B cell (primary cell): ENCODE measurements around the gene CCL7. TPM values are rescaled to one million over a fixed set of nuclear protein-coding genes. Genes with fewer than 3 reads are reported as not detected.

Source experiments
- ATAC-seq: fragments of 200-7000 bp; cut with Tn5 transposase; one replicate; pipeline ENCODE4 v1.10.0; 2021; ENCODE audit warnings: low read depth, mild to moderate bottlenecking, moderate number of reproducible peaks, moderate library complexity
- CTCF ChIA-PET: fragments of 350-600 bp; sonication (Branson Sonifier 250); formaldehyde crosslinking; loops from one replicate; lab custom pipeline; 2021; ENCODE audit warnings: antibody characterized with exemption, inconsistent platforms; lab: Charles Lee
- POLR2A ChIA-PET: fragments of 350-600 bp; sonication (Branson Sonifier 250); formaldehyde crosslinking; loops from one replicate; lab custom pipeline; 2021; ENCODE audit warnings: antibody characterized with exemption; lab: Charles Lee
- DNase-seq: peaks from one replicate; pipeline ENCODE4 v3.0.0; 2013
- H2AFZ ChIP-seq: 2 replicates; pipeline ENCODE4 v1.6.1; 2012; ENCODE audit warnings: mild to moderate bottlenecking, low read depth, low read length; ENCODE audit not compliant: insufficient read depth, poor library complexity, severe bottlenecking
- H3K27ac ChIP-seq, 2 donors: 1 replicate in 1 of 2; 2 replicates in 1 of 2; pipeline ENCODE4 v1.5.1; 2012 to 2013; ENCODE audit warnings: low read length in 2 of 2, mild to moderate bottlenecking in 2 of 2, moderate library complexity in 1 of 2
- H3K27me3 ChIP-seq, 4 experiments: fragments of 200-600 bp in 1 of 4; sonication (generic) in 1 of 4; replicated peaks in 1 of 4; 1 replicate in 2 of 4; 2 replicates in 2 of 4; pipeline versions ENCODE4 v1.6.1 to v1.7.0; 2013 to 2016; ENCODE audit warnings: low read length in 3 of 4, mild to moderate bottlenecking in 2 of 4, mixed read lengths in 1 of 4, moderate library complexity in 1 of 4; ENCODE audit not compliant: insufficient read depth in 4 of 4, control insufficient read depth in 3 of 4; ENCODE audit errors: control extremely low read depth in 1 of 4
- H3K36me3 ChIP-seq, 2 experiments: replicated peaks in 1 of 2; 1 replicate in 1 of 2; 2 replicates in 1 of 2; pipeline versions ENCODE4 v1.6.1 to v1.7.1; 2013; ENCODE audit warnings: low read length in 1 of 2; ENCODE audit not compliant: insufficient read depth in 2 of 2, control insufficient read depth in 1 of 2; ENCODE audit errors: control extremely low read depth in 1 of 2, extremely low read depth in 1 of 2
- H3K4me1 ChIP-seq, 2 donors: fragments of 200-600 bp in 1 of 2; sonication (generic) in 1 of 2; 1 replicate in 1 of 2; 2 replicates in 1 of 2; pipeline versions ENCODE4 v1.5.1 to v1.6.1; 2013 to 2017; ENCODE audit warnings: low read length in 2 of 2; ENCODE audit not compliant: control insufficient read depth in 2 of 2, insufficient read depth in 2 of 2
- H3K4me2 ChIP-seq: replicated peaks from 2 replicates; pipeline ENCODE3; 2012; ENCODE audit warnings: mild to moderate bottlenecking, low read depth, low read length; ENCODE audit not compliant: poor library complexity, severe bottlenecking
- H3K4me3 ChIP-seq, 5 experiments: fragments of 200-600 bp in 1 of 5; sonication (generic) in 1 of 5; 1 replicate in 3 of 5; 2 replicates in 2 of 5; pipeline versions ENCODE4 v1.5.1 to v1.7.0; 2011 to 2016; ENCODE audit warnings: low read length in 4 of 5, mild to moderate bottlenecking in 4 of 5, low read depth in 2 of 5, control low read depth in 1 of 5, moderate library complexity in 1 of 5; ENCODE audit not compliant: insufficient read depth in 1 of 5; ENCODE audit errors: control extremely low read depth in 1 of 5, extremely low read depth in 1 of 5
- H3K79me2 ChIP-seq: fragments of 200-600 bp; sonication (generic); one replicate; pipeline ENCODE4 v1.6.0; 2016; ENCODE audit warnings: low read length; ENCODE audit not compliant: control insufficient read depth, insufficient read depth
- H3K9ac ChIP-seq: fragments of 200-600 bp; sonication (generic); 2 replicates; pipeline ENCODE4 v1.6.1; 2017; ENCODE audit warnings: mild to moderate bottlenecking, low read length, moderate library complexity
- H3K9me3 ChIP-seq, 3 donors: one replicate each; pipeline versions ENCODE4 v1.6.1 to v1.7.1; 2013; ENCODE audit warnings: low read length in 2 of 3; ENCODE audit not compliant: control insufficient read depth in 2 of 3, insufficient read depth in 1 of 3; ENCODE audit errors: control extremely low read depth in 1 of 3
- H4K20me1 ChIP-seq: 2 replicates; pipeline ENCODE4 v1.6.0; 2012; ENCODE audit warnings: mild to moderate bottlenecking, low read length; ENCODE audit not compliant: insufficient read depth, control insufficient read depth, poor library complexity, severe bottlenecking
- H3K27ac Mint-ChIP-seq: one replicate; pipeline ENCODE4 v1.8.0; 2021; ENCODE audit warnings: mixed read lengths
- H3K27me3 Mint-ChIP-seq: one replicate; pipeline ENCODE4 v1.8.0; 2021; ENCODE audit warnings: mixed read lengths
- H3K4me1 Mint-ChIP-seq: one replicate; pipeline ENCODE4 v1.8.0; 2021; ENCODE audit warnings: mixed read lengths
- H3K4me3 Mint-ChIP-seq: one replicate; pipeline ENCODE4 v1.8.0; 2021; ENCODE audit warnings: mixed read lengths
- H3K9me3 Mint-ChIP-seq: one replicate; pipeline ENCODE4 v1.8.0; 2022; ENCODE audit warnings: mixed read lengths; ENCODE audit not compliant: insufficient read depth
- EZH2 ChIP-seq: IDR thresholded peaks from 2 replicates; pipeline ENCODE4 v1.6.1; 2012; ENCODE audit warnings: borderline replicate concordance, low read depth, mild to moderate bottlenecking, moderate library complexity, low read length; ENCODE audit not compliant: insufficient read depth, poor library complexity, severe bottlenecking
- WGBS: methylation state at CpG from one replicate; pipeline ENCODE4 v1.1.5; 2013; ENCODE audit warnings: missing lambda C conversion rate; ENCODE audit not compliant: insufficient coverage; 5-methylcytosine and 5-hydroxymethylcytosine counted together
- intact Hi-C: fragments of 100-400 bp; cut with micrococcal nuclease; formaldehyde crosslinking; loops from one replicate; pipeline ENCODE4 v1.10.0; 2022
- polyA plus RNA-seq: library from polyadenylated mRNA; depleted of rRNA; stranded (reverse); fragments of >200 nt; gene quantifications from 2 replicates; pipeline ENCODE4 v1.2.3, GENCODE V29; 2012
- total RNA-seq, 2 donors: library from RNA; stranded (reverse); fragments of 120-200 nt in 1 of 2; gene quantifications; 1 replicate in 1 of 2; 2 replicates in 1 of 2; pipeline versions ENCODE4 v1.2.3 to v1.2.4, GENCODE V29; 2013 to 2022
- TF ChIP-seq, protein P1 (sequence below): fragments of 200-600 bp; IDR thresholded peaks from one replicate; pipeline ENCODE4 v1.8.0; 2022; ENCODE audit warnings: antibody characterized with exemption, mild to moderate bottlenecking

CCL7 gene
- total and polyA plus RNA-seq, 2 donors (not counting 1 experiment from before 2014, with no cell fraction given), result not detected

DNA sequence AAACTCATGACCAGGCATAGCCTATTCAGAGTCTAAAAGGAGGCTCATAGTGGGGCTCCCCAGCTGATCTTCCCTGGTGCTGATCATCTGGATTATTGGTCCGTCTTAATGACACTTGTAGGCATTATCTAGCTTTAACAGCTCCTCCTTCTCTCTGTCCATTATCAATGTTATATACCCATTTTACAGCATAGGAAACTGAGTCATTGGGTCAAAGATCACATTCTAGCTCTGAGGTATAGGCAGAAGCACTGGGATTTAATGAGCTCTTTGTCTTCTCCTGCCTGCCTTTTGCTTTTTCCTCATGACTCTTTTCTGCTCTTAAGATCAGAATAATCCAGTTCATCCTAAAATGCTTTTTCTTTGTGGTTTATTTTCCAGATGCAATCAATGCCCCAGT is 14.2 kb upstream of the CCL7 start:
- H3K9ac ChIP-seq, result no peak overlapping the region
- no CpG with 5 or more reads among the region's 1 CpG for WGBS
- intact Hi-C loops, result no loop called here
- no peak overlapping the region for H2AFZ ChIP-seq
- TF ChIP-seq, protein P1, sequence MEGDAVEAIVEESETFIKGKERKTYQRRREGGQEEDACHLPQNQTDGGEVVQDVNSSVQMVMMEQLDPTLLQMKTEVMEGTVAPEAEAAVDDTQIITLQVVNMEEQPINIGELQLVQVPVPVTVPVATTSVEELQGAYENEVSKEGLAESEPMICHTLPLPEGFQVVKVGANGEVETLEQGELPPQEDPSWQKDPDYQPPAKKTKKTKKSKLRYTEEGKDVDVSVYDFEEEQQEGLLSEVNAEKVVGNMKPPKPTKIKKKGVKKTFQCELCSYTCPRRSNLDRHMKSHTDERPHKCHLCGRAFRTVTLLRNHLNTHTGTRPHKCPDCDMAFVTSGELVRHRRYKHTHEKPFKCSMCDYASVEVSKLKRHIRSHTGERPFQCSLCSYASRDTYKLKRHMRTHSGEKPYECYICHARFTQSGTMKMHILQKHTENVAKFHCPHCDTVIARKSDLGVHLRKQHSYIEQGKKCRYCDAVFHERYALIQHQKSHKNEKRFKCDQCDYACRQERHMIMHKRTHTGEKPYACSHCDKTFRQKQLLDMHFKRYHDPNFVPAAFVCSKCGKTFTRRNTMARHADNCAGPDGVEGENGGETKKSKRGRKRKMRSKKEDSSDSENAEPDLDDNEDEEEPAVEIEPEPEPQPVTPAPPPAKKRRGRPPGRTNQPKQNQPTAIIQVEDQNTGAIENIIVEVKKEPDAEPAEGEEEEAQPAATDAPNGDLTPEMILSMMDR, result no peak
- no peak for TF ChIP-seq EZH2
- H3K4me2 ChIP-seq, result no peak overlapping the region
- no peaks in the 10 kb centered on the region for H3K9me3 ChIP-seq
- no peak overlapping the region for H3K4me3 Mint-ChIP-seq
- peaks cover 9% of the 10 kb centered on the region for H3K4me1 Mint-ChIP-seq
- no peaks in the 10 kb centered on the region for H3K9me3 Mint-ChIP-seq
- DNase-seq (no peak), ATAC-seq (no peak)
- H3K27ac ChIP-seq, result no peak overlapping the region
- H3K4me1 ChIP-seq, result peaks cover 10 to 14% of the 10 kb centered on the region in 2 donors
- no peak overlapping the region for H3K4me3 ChIP-seq
- H3K27me3 Mint-ChIP-seq, result peaks cover 46% of the 10 kb centered on the region
- no peak overlapping the region for H3K27ac Mint-ChIP-seq
- no peaks in the 10 kb centered on the region for H3K36me3 ChIP-seq
- ChIA-PET CTCF (interaction anchor here (2.1 kb wide), 1 partner anchor 106 kb away, joined by 8 read pairs; no protein-coding TSS in a partner anchor), POLR2A (no interaction called here)
- H3K79me2 ChIP-seq, result no peaks in the 10 kb centered on the region
- H3K27me3 ChIP-seq, result peaks cover 0 to 27% (median 19%) of the 10 kb centered on the region in 4 experiments
- H4K20me1 ChIP-seq, result no peaks in the 10 kb centered on the region

- ChIA-PET CTCF (interaction anchor here (2.1 kb wide), 1 partner anchor 104 kb away, joined by 8 read pairs; no protein-coding TSS in a partner anchor), POLR2A (no interaction called here)
- peaks cover 50% of the 10 kb centered on the region for H3K27me3 Mint-ChIP-seq
- Histone ChIP-seq H3K9ac (no peak overlapping the region), H3K4me2 (no peak overlapping the region), H2AFZ (no peak overlapping the region), H3K27ac (no peak overlapping the region), H3K4me1 (peaks cover 0 to 6% of the 10 kb centered on the region in 2 donors), H3K9me3 (no peaks in the 10 kb centered on the region), H3K4me3 (no peak overlapping the region), H3K27me3 (peaks cover 0 to 25% (median 19%) of the 10 kb centered on the region in 4 experiments), H3K36me3 (no peaks in the 10 kb centered on the region), H4K20me1 (no peaks in the 10 kb centered on the region), H3K79me2 (no peaks in the 10 kb centered on the region)
- H3K27ac Mint-ChIP-seq, result no peak overlapping the region
- 100% methylated on average over 4 of the region's 5 CpGs for WGBS
- DNase-seq (no peak), ATAC-seq (no peak)
- no peaks in the 10 kb centered on the region for H3K9me3 Mint-ChIP-seq
- intact Hi-C loops, result no loop called here
- no peak overlapping the region for H3K4me3 Mint-ChIP-seq
- H3K4me1 Mint-ChIP-seq, result peaks cover 1% of the 10 kb centered on the region
- TF ChIP-seq EZH2, result no peak
- TF ChIP-seq, protein P1, result no peak
These were observed 12.6 kb upstream of the CCL7 start for GRCh38 chr17:34257299-34257985.
